ENCODE data around the gene GPR176.
"Not testable (repeated sequence)": the region's sequence is repeated elsewhere in the genome, so short reads cannot be mapped to it uniquely, and the experiment has no call there.

GPR176 gene

GRCh38 chr15:39819533-39819932 lies 100.5 kb downstream of the GPR176 start:
- TF ChIP-seq ZFX (IDR thresholded peaks at IDR 0.05) (no peak), CTCF (conservative IDR thresholded peaks at IDR 0.05) (no peak)
- H3K27ac ChIP-seq: no peak overlapping the region

- TF ChIP-seq CTCF (conservative IDR thresholded peaks at IDR 0.05): no peak
- TF ChIP-seq ZFX (IDR thresholded peaks at IDR 0.05): no peak
- no peak overlapping the region for H3K27ac ChIP-seq
Measured at GRCh38 chr15:39817892-39818291, 102.2 kb downstream of the GPR176 start.

- TF ChIP-seq ZFX (IDR thresholded peaks at IDR 0.05) (no peak), CTCF (conservative IDR thresholded peaks at IDR 0.05) (no peak)
- no peak overlapping the region for H3K27ac ChIP-seq
Measured at GRCh38 chr15:39814489-39814888, 105.6 kb downstream of the GPR176 start.

GRCh38 chr15:39812651-39813050 lies 107.4 kb downstream of the GPR176 start:
- not testable (repeated sequence) for H3K27ac ChIP-seq

GRCh38 chr15:39808909-39809308 lies 111.2 kb downstream of the GPR176 start:
- TF ChIP-seq CTCF (conservative IDR thresholded peaks at IDR 0.05) (no peak), ZFX (IDR thresholded peaks at IDR 0.05) (no peak)
- H3K27ac ChIP-seq: no peak overlapping the region

- no peak overlapping the region for H3K27ac ChIP-seq
- TF ChIP-seq ZFX (IDR thresholded peaks at IDR 0.05) (no peak), CTCF (conservative IDR thresholded peaks at IDR 0.05) (no peak)
Measured at GRCh38 chr15:39807791-39808190, 112.3 kb downstream of the GPR176 start.

- TF ChIP-seq ZFX (IDR thresholded peaks at IDR 0.05): no peak
- no peak for TF ChIP-seq CTCF (conservative IDR thresholded peaks at IDR 0.05)
Measured at GRCh38 chr15:39804026-39804425, 116.0 kb downstream of the GPR176 start.

GRCh38 chr15:39803016-39803415 lies 117.0 kb downstream of the GPR176 start:
- H3K27ac ChIP-seq: no peak overlapping the region
- no peak for TF ChIP-seq ZFX (IDR thresholded peaks at IDR 0.05)
- TF ChIP-seq CTCF (conservative IDR thresholded peaks at IDR 0.05): no peak

More at GRCh38 chr15:39804026-39804425, 116.0 kb downstream of the GPR176 start:
- H3K27ac ChIP-seq: no peak overlapping the region
